K562 (cell line): Measurements from ENCODE around the gene METAP2. TPM values are rescaled to one million over a fixed set of nuclear protein-coding genes. Genes with fewer than 3 reads are reported as not detected.

ENCODE experiments used
- POLR3A ChIP-seq: IDR thresholded peaks from 2 replicates; pipeline ENCODE4 v1.6.1; 2011; ENCODE audit warnings: borderline replicate concordance, mild to moderate bottlenecking, moderate library complexity; ENCODE audit not compliant: insufficient read length, insufficient read depth; ENCODE audit errors: extremely low read depth
- polyA plus RNA-seq, 8 experiments: library from polyadenylated mRNA; depleted of rRNA in 4 of 8; stranded (reverse) in 5 of 8; unstranded in 3 of 8; fragments of >200 nt; fragmentation: Nextera tagmentation in 2 of 8; fragmentation: Illumina TruSeq in 1 of 8; extraction: Ambion mirVana in 2 of 8; extraction: Trizol in 1 of 8; gene quantifications; 2 replicates each; pipeline versions ENCODE4 v1.2.1 to v1.2.3, GENCODE V29; 2011 to 2014; ENCODE audit warnings: inconsistent platforms in 1 of 8, missing spikeins in 1 of 8
- total RNA-seq, 7 experiments: library from RNA; depleted of rRNA in 6 of 7; stranded (reverse); fragments of >200 nt in 6 of 7; fragmentation: Illumina TruSeq in 2 of 7; extraction: Trizol in 2 of 7; gene quantifications; 2 replicates each; pipeline versions ENCODE4 v1.2.1 to v1.2.3, GENCODE V29; 2011 to 2021; ENCODE audit warnings: low replicate concordance in 1 of 7
- TF ChIP-seq, protein P1 (sequence below), 2 experiments: fragments of 450-650 bp; IDR thresholded peaks; 2 replicates each; pipeline ENCODE4 v1.6.1; 2016; ENCODE audit warnings: mild to moderate bottlenecking in 2 of 2, borderline replicate concordance in 1 of 2, low read depth in 1 of 2, moderate library complexity in 1 of 2
- TF ChIP-seq, protein P2 (sequence below): fragments of 150-350 bp; conservative IDR thresholded peaks from 2 replicates; pipeline ENCODE4 v1.6.1; 2014; ENCODE audit warnings: low read length

The METAP2 gene
- total and polyA plus RNA-seq, 9 of the 15 experiments (the other 6 are each of a cell fraction or from before 2014, with no cell fraction given), result 75.5 to 205 (median 164) TPM

DNA sequence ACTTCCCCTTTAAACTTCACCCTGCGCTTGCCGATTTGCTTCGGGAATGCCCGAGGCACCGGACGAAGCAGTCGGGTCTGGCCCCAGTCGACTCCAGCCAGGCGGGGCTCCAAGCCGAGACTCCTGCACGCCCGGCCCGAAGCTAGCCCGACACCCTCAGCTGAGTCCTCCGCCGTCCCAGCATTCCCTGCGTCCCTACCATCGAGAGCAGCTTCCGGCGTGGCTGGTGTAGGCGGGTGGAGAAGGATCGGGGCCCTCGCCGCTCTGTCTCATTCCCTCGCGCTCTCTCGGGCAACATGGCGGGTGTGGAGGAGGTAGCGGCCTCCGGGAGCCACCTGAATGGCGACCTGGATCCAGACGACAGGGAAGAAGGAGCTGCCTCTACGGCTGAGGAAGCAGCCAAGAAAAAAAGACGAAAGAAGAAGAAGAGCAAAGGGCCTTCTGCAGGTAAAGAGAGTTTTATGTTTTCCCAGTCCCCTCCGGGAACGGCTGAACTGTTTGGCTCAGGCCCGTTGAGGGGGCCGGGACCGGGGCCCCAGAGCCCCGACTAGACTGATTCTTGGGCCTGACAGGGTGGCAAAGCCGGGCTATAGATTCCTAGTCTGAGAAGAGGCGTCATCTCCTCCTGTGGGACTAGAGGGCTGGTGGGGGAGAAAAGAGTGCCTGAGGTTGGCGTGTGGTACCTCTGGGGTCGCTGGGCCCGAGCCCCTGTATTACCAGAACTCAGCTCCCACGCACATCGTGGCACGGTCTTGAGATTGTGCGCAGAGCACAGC, at the start of gene METAP2 (continued):
- TF ChIP-seq, protein P1, sequence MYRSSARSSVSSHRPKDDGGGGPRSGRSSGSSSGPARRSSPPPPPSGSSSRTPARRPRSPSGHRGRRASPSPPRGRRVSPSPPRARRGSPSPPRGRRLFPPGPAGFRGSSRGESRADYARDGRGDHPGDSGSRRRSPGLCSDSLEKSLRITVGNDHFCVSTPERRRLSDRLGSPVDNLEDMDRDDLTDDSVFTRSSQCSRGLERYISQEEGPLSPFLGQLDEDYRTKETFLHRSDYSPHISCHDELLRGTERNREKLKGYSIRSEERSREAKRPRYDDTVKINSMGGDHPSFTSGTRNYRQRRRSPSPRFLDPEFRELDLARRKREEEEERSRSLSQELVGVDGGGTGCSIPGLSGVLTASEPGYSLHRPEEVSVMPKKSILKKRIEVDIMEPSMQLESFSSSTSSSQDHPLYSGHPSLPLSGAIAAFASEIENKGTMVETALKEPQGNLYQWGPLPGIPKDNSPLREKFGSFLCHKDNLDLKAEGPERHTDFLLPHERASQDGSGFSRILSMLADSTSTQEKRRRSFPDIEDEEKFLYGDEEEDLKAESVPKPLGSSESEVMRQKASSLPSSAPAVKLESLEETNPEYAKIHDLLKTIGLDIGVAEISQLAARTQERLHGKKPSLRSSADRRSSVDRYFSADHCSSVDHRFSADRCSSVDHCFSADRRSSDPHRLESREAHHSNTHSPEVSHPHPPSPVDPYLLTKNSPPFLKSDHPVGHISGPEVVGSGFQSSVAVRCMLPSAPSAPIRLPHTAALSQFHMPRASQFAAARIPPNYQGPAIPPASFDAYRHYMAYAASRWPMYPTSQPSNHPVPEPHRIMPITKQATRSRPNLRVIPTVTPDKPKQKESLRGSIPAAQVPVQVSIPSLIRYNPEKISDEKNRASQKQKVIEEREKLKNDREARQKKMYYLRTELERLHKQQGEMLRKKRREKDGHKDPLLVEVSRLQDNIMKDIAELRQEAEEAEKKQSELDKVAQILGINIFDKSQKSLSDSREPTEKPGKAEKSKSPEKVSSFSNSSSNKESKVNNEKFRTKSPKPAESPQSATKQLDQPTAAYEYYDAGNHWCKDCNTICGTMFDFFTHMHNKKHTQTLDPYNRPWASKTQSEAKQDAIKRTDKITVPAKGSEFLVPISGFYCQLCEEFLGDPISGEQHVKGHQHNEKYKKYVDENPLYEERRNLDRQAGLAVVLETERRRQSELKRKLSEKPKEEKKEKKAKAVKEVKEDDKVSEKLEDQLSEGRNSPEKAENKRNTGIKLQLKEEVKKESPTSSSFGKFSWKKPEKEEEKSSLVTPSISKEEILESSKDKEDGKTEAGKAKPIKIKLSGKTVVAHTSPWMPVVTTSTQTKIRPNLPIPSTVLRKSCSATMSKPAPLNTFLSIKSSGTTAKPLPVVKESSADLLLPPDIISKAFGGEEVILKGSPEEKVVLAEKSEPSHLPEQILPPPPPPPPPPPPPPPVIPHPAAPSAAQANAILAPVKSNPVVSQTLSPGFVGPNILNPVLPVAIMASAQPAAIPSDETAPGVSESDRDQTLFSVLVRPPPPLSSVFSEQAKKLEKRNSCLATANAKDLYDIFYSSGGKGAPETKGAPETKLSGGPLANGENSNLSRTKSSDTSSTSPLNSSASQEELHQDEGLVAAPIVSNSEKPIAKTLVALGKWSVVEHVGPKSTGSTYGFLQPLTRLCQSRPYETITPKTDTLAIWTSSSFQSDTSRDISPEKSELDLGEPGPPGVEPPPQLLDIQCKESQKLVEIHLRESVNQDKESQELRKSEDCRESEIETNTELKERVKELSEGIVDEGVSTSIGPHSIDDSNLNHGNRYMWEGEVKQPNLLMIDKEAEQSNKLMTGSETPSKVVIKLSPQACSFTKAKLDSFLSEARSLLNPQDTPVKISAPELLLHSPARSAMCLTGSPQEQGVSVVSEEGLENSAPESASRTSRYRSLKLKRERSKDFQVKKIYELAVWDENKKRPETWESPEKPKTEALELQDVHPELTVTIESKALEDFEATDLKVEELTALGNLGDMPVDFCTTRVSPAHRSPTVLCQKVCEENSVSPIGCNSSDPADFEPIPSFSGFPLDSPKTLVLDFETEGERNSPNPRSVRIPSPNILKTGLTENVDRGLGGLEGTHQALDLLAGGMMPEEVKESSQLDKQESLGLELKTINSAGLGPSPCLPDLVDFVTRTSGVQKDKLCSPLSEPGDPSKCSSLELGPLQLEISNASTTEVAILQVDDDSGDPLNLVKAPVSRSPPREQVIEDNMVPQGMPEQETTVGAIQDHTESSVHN (IDR thresholded peaks at IDR 0.05; ENCODE audit: borderline replicate concordance in 1 of 2, low read depth in 1 of 2), result no peak
- TF ChIP-seq, protein P2, sequence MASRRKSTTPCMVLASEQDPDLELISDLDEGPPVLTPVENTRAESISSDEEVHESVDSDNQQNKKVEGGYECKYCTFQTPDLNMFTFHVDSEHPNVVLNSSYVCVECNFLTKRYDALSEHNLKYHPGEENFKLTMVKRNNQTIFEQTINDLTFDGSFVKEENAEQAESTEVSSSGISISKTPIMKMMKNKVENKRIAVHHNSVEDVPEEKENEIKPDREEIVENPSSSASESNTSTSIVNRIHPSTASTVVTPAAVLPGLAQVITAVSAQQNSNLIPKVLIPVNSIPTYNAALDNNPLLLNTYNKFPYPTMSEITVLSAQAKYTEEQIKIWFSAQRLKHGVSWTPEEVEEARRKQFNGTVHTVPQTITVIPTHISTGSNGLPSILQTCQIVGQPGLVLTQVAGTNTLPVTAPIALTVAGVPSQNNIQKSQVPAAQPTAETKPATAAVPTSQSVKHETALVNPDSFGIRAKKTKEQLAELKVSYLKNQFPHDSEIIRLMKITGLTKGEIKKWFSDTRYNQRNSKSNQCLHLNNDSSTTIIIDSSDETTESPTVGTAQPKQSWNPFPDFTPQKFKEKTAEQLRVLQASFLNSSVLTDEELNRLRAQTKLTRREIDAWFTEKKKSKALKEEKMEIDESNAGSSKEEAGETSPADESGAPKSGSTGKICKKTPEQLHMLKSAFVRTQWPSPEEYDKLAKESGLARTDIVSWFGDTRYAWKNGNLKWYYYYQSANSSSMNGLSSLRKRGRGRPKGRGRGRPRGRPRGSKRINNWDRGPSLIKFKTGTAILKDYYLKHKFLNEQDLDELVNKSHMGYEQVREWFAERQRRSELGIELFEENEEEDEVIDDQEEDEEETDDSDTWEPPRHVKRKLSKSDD, result no peak
- TF ChIP-seq POLR3A, result no peak
